ENCODE results near the gene TSPYL6. TPM values are rescaled to one million over a fixed set of nuclear protein-coding genes. Genes with fewer than 3 reads are reported as not detected.

TSPYL6 gene
- total RNA-seq, 1 experiment from 2014 or later, result not detected

GRCh38 chr2:54279385-54279784, 23.4 kb upstream of the TSPYL6 start:
- no peak for TF ChIP-seq JAZF1 (CRISPR knock-in tag; IDR thresholded peaks at IDR 0.05)
- TF ChIP-seq, protein P1, sequence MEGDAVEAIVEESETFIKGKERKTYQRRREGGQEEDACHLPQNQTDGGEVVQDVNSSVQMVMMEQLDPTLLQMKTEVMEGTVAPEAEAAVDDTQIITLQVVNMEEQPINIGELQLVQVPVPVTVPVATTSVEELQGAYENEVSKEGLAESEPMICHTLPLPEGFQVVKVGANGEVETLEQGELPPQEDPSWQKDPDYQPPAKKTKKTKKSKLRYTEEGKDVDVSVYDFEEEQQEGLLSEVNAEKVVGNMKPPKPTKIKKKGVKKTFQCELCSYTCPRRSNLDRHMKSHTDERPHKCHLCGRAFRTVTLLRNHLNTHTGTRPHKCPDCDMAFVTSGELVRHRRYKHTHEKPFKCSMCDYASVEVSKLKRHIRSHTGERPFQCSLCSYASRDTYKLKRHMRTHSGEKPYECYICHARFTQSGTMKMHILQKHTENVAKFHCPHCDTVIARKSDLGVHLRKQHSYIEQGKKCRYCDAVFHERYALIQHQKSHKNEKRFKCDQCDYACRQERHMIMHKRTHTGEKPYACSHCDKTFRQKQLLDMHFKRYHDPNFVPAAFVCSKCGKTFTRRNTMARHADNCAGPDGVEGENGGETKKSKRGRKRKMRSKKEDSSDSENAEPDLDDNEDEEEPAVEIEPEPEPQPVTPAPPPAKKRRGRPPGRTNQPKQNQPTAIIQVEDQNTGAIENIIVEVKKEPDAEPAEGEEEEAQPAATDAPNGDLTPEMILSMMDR (IDR thresholded peaks at IDR 0.05), result 0 out of 2 replicates have a peak, but pooled peaks have one; percentile 30
- no peaks in the 10 kb centered on the region for H3K36me3 Mint-ChIP-seq
- no peaks in the 10 kb centered on the region for H3K9me3 Mint-ChIP-seq
- no peaks in the 10 kb centered on the region for H3K4me1 Mint-ChIP-seq
- H3K4me3 Mint-ChIP-seq, result no peak overlapping the region
- POLR2A ChIA-PET, result no interaction called here
- CTCF ChIA-PET, result interaction anchor here (0.7 to 1.4 kb wide), 8 partner anchors 9 to 222 kb away, joined by 3 to 4 read pairs (median 3); no protein-coding TSS in a partner anchor
- peak; percentile 79 for ATAC-seq
- H3K27ac Mint-ChIP-seq, result no peak overlapping the region
- no peak for DNase-seq (ENCODE audit: low spot score)
- peaks cover 5% of the 10 kb centered on the region for H3K27me3 Mint-ChIP-seq (ENCODE audit: low read depth)

DNA sequence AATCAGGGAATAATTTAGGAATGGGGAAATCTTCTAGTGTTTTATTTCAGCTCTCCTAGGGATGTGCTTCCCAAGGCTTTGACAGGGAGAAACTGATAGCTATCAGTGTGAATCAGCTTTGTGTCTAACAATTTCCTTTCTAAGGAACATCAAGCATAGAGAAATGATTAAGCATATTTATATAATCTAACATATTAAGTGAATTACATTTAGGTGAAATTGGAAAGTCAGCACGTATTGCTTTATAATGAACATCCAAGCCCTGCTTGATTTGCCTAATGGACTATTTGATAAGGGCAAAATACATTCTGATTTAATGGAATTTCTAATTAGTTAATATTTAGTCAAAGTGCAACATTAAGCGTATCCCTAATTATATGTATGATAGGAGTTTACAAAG, 19.5 kb upstream of the TSPYL6 start:
- Mint-ChIP-seq H3K9me3 (peaks cover 6% of the 10 kb centered on the region), H3K36me3 (no peaks in the 10 kb centered on the region), H3K27ac (no peak overlapping the region), H3K4me3 (no peak overlapping the region), H3K27me3 (ENCODE audit: low read depth) (no peaks in the 10 kb centered on the region; the same call in none of the 2 replicates), H3K4me1 (no peaks in the 10 kb centered on the region)
- POLR2A ChIA-PET, result no interaction called here
- no peak for TF ChIP-seq NR2C2 (CRISPR knock-in tag; IDR thresholded peaks at IDR 0.05)
- CTCF ChIA-PET, result no interaction called here
- ATAC-seq (no peak), DNase-seq (ENCODE audit: low spot score) (no peak)

DNA sequence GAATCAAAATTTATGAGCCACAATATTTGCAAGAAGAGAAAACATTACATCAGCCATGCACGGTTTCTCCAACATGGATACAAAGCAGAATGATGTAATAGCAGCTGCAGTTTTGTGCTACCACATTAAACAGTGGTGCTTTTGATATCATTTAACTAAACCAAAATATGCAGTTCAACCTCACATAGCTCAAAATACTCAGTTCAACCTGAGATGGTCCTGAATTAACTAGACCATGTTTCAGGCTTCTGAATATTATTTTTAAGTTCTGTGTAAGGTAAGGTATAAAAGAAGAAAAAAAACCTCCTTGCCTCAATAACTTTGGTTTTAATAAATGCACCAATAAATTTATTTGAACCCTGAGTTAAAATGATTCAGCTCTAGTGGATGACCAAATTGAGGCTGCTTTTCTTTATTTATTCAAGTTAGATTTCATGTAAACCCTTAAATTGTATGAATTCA, 18.8 kb upstream of the TSPYL6 start:
- DNase-seq (ENCODE audit: low spot score), result no peak
- no peak for ATAC-seq
- POLR2A ChIA-PET, result no interaction called here
- peaks cover 6% of the 10 kb centered on the region for H3K9me3 Mint-ChIP-seq
- CTCF ChIA-PET, result no interaction called here
- H3K4me1 Mint-ChIP-seq, result no peaks in the 10 kb centered on the region
- H3K27ac Mint-ChIP-seq, result no peak overlapping the region
- no peak overlapping the region for H3K4me3 Mint-ChIP-seq
- H3K27me3 Mint-ChIP-seq (ENCODE audit: low read depth), result no peaks in the 10 kb centered on the region; the same call in 1 of the 2 replicates
- no peaks in the 10 kb centered on the region for H3K36me3 Mint-ChIP-seq
- TF ChIP-seq GABPB1 (CRISPR knock-in tag; IDR thresholded peaks at IDR 0.05) (peak; percentile 88), ZSCAN18 (CRISPR knock-in tag; IDR thresholded peaks at IDR 0.05) (no peak), RORB (CRISPR knock-in tag; IDR thresholded peaks at IDR 0.05) (no peak)

GRCh38 chr2:54271843-54272627, 16.0 kb upstream of the TSPYL6 start:
- Mint-ChIP-seq H3K4me3 (no peak overlapping the region), H3K36me3 (no peaks in the 10 kb centered on the region), H3K9me3 (peaks cover 6% of the 10 kb centered on the region), H3K4me1 (no peaks in the 10 kb centered on the region), H3K27ac (no peak overlapping the region), H3K27me3 (ENCODE audit: low read depth) (no peaks in the 10 kb centered on the region)
- POLR2A ChIA-PET, result no interaction called here
- DNase-seq (ENCODE audit: low spot score) (no peak), ATAC-seq (no peak)
- no peak for TF ChIP-seq HMGXB4 (CRISPR knock-in tag; IDR thresholded peaks at IDR 0.05)
- TF ChIP-seq, protein P2, sequence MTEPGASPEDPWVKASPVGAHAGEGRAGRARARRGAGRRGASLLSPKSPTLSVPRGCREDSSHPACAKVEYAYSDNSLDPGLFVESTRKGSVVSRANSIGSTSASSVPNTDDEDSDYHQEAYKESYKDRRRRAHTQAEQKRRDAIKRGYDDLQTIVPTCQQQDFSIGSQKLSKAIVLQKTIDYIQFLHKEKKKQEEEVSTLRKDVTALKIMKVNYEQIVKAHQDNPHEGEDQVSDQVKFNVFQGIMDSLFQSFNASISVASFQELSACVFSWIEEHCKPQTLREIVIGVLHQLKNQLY (CRISPR knock-in tag; IDR thresholded peaks at IDR 0.05), result no peak
- CTCF ChIA-PET, result no interaction called here

DNA sequence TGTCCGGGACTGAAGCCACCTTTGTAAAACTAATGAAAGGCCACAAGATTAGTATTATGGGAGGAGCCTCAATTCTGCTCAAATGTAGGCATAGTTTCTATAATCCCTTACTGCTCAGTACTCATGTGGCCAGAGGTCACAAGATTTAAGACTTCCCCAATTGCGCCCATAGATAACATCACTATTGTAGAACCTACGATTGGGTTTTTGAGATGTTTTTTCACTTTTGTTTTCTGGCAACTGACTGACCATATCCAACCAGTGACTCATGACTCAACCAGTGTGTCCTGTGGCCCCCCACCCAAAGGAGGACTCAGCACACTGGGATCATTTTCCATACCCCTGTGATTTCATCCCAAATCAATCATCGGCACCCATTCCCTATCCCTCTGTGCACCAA, 15.2 kb upstream of the TSPYL6 start:
- ATAC-seq (no peak), DNase-seq (ENCODE audit: low spot score) (no peak)
- POLR2A ChIA-PET, result no interaction called here
- no peaks in the 10 kb centered on the region for H3K36me3 Mint-ChIP-seq
- CTCF ChIA-PET, result no interaction called here
- H3K9me3 Mint-ChIP-seq, result peaks cover 8% of the 10 kb centered on the region
- no peak overlapping the region for H3K27ac Mint-ChIP-seq
- H3K4me1 Mint-ChIP-seq, result no peaks in the 10 kb centered on the region
- no peaks in the 10 kb centered on the region for H3K27me3 Mint-ChIP-seq (ENCODE audit: low read depth)
- no peak overlapping the region for H3K4me3 Mint-ChIP-seq
- TF ChIP-seq, protein P3, sequence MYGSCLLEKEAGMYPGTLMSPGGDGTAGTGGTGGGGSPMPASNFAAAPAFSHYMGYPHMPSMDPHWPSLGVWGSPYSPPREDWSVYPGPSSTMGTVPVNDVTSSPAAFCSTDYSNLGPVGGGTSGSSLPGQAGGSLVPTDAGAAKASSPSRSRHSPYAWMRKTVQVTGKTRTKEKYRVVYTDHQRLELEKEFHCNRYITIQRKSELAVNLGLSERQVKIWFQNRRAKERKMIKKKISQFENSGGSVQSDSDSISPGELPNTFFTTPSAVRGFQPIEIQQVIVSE (CRISPR knock-in tag; IDR thresholded peaks at IDR 0.05; ENCODE audit: borderline replicate concordance), result no peak
- TF ChIP-seq ELF4 (CRISPR knock-in tag; IDR thresholded peaks at IDR 0.05; ENCODE audit: low read depth) (no peak), ZSCAN18 (CRISPR knock-in tag; IDR thresholded peaks at IDR 0.05) (no peak), STAT6 (CRISPR knock-in tag; conservative IDR thresholded peaks at IDR 0.05; ENCODE audit: low read depth) (no peak), ZNF232 (CRISPR knock-in tag; IDR thresholded peaks at IDR 0.05) (no peak)

Measured in WTC11 (cell line).